GM08714 (cell line): ENCODE data around the gene HOMER1.

Source experiments
- H3K4me3 ChIP-seq: fragments of 200-500 bp; sonication (Bioruptor generic); 2 replicates; pipeline ENCODE4 v1.5.1; 2014; ENCODE audit warnings: mild to moderate bottlenecking, low read length, inconsistent platforms
- ZNF274 ChIP-seq: IDR thresholded peaks from 2 replicates; pipeline ENCODE4 v1.6.1; 2012; ENCODE audit warnings: mild to moderate bottlenecking, low read depth, low read length

HOMER1 gene

GRCh38 chr5:79488058-79488457 lies 25.9 kb downstream of the HOMER1 start:
- H3K4me3 ChIP-seq = no peak overlapping the region
- no peak for TF ChIP-seq ZNF274

- no peak for TF ChIP-seq ZNF274
- H3K4me3 ChIP-seq = no peak overlapping the region
Observed at GRCh38 chr5:79487251-79487650, 26.7 kb downstream of the HOMER1 start.

GRCh38 chr5:79486116-79486515 lies 27.8 kb downstream of the HOMER1 start:
- no peak for TF ChIP-seq ZNF274
- no peak overlapping the region for H3K4me3 ChIP-seq

- TF ChIP-seq ZNF274 = no peak
Observed at GRCh38 chr5:79484731-79485130, 29.2 kb downstream of the HOMER1 start.

DNA sequence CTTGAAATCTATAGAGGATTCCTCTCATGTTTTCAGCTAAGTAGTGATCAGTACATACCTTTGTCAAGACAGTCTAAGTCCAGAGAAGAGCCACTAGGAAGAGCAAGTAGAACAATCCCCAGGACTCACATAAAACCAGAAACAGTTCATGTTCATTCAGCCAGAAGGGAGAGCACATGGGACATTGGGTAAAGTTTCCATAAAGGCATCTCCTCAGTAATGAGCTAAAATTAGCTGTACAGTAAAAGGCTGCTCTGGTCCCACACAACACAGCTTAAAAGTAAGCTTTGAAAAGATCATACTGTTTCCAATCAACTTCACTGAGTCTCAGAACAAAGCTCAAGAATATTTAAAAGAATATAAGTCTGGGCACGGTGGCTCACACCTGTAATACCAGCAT lies 32.4 kb downstream of the HOMER1 start:
- no peak overlapping the region for H3K4me3 ChIP-seq
- TF ChIP-seq ZNF274 = no peak

More at GRCh38 chr5:79484731-79485130, 29.2 kb downstream of the HOMER1 start:
- H3K4me3 ChIP-seq = no peak overlapping the region

- no peak for TF ChIP-seq ZNF274
- H3K4me3 ChIP-seq = no peak overlapping the region
Observed at GRCh38 chr5:79480991-79481390, 32.9 kb downstream of the HOMER1 start.

DNA sequence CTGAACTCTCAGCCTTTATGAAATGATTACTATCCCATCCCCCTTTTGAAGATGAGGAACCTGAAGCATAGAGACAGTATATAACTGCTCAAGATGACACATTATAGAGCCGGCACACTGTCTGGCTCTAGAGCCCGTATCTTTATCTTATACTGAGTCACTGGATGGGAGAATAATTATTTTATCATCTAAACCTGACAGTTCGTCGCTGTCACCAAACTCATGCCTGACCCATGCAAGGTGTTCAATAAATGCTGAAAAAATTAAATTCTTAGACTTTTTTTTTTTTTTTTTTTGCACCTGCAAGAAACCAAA lies 38.8 kb downstream of the HOMER1 start:
- H3K4me3 ChIP-seq = no peak overlapping the region
- TF ChIP-seq ZNF274 = no peak

GRCh38 chr5:79474367-79475151 lies 39.4 kb downstream of the HOMER1 start:
- no peak overlapping the region for H3K4me3 ChIP-seq
- TF ChIP-seq ZNF274 = no peak

- TF ChIP-seq ZNF274 = no peak
- H3K4me3 ChIP-seq = no peak overlapping the region
Observed at GRCh38 chr5:79471556-79471955, 42.4 kb downstream of the HOMER1 start.

DNA sequence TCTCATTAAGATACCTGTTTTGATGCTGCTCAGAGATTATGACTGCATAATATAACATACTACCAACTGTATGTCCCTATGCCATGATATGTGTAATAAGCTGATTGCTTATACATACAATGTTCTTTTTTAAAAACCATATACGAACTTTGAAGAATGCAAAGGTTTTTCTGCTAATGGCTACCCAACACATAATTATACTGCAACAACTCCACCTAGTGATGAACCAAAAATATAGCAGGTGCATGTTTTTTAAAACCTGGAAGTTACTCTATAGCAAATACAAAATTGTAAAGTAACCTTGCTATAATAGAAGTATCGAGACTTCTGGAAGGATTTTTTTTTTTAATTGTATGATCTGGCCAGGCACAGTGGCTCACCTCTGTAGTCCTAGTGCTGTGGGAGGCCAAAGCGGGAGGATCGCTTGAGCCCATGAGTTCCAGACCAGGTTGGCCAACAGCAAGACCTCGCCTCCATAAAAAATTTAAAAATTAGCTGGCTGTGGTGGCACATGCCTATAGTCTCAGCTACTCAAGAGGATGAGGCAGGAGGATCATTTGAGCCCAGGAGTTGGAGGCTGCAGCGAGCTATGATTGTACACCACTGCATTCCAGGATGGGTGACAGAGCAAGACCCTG lies 49.1 kb downstream of the HOMER1 start:
- no peak overlapping the region for H3K4me3 ChIP-seq
- no peak for TF ChIP-seq ZNF274

DNA sequence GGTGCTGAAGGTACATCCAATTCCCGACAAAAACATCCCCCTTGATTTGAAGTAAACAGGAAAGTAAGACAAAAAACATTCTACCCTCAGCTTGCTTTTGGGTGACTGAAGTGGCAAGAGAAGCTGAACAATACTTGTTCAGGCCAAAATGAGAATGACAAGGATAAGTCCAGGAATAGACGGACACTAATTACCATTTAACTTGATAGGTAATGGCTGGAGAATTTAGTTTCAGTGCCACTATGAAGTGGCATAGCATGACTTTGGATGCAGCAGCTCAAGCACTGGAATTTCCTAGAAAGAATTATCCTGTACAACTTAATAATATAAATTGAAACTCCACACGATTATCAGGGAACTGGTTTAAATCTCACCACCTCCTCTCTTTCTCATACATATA lies 49.7 kb downstream of the HOMER1 start:
- no peak overlapping the region for H3K4me3 ChIP-seq
- TF ChIP-seq ZNF274 = no peak

DNA sequence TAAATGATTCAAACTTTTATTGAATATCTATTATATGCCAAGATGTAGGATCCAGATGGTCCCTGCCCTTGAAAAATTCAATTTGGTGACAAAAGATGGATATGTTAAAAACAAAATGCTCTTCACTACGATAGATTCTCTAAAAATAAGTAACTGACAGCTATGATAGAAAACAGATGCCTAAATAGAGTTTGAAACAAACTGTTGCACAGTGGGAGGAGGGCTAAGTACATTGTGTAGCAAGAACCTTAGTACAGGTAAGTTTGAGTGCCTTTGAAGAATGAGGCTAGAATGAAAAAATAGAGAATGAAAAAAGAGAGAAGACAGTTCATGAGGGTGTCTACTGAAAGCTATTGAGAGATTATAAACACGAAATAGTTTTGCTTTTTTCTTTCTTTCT lies 54.3 kb downstream of the HOMER1 start:
- H3K4me3 ChIP-seq = no peak overlapping the region
- no peak for TF ChIP-seq ZNF274

- no peak for TF ChIP-seq ZNF274
- H3K4me3 ChIP-seq = no peak overlapping the region
Observed at GRCh38 chr5:79456890-79457583, 56.9 kb downstream of the HOMER1 start.

DNA sequence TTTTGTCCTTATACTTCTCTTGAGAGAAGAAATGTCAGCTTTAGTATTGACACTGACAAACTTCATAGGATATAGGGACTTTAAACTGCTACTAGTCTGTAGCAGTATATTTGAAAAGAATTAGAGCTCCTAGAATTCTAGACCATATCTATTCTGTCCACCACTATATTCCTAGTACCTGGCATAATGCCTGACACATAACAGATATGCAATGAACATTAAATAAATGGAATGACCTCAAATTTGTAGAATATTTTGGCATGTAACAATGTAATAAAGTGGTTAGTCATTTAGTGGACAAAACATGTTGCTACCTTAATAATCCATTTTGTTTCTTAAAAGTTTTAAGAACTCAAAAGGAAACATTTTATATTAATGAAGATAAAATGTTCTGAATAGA lies 57.5 kb downstream of the HOMER1 start:
- no peak overlapping the region for H3K4me3 ChIP-seq
- no peak for TF ChIP-seq ZNF274

DNA sequence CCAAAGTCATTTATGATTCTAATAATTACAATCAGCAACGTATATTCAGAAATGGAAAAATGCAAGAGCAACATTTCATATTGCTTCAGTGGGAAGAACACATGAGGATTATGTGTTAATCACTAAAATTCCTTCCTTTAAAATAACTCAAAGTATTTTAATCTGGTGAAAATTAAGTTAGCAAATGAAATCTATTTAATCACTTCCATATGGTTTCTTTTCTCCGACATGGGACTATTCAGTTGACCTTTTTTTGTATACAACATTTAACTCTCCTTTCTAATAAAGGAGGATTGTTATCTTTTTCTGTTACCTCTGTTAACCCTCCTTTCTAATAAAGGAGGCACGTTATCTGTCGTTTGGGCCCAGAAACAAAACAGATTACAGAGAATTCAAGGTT lies 59.9 kb downstream of the HOMER1 start:
- no peak for TF ChIP-seq ZNF274
- H3K4me3 ChIP-seq = no peak overlapping the region
